ENCODE measurements around the gene PTGER3.

DNA sequence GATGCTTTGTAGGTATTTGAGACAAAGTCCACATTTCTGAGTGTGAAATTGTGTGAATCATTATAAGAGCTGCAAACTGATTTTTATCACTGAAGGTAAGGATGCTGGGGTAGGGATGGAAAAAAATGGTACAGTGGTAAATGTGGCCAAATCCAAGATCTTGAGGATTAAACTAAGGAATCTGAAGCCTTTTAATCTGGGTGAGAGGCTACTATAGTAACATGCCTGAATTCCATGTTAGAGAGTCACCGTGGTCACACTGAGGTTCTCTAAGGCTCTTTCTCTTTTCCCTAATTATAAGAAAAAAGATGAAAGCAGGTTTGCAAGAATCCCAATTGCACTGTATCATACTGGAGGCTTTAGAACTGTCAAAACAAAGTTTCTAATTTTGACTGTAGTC, 17.6 kb downstream of the PTGER3 start:
- no peak for TF ChIP-seq CTCF (IDR thresholded peaks at IDR 0.05)
- no peak for TF ChIP-seq POLR2A (IDR thresholded peaks at IDR 0.05)

Data from upper lobe of left lung (tissue), 4 donors.